Gastroesophageal sphincter (tissue), 4 donors: ENCODE measurements around the gene OR4D1. TPM values are rescaled to one million over a fixed set of nuclear protein-coding genes. Genes with fewer than 3 reads are reported as not detected.

Experiments
- ATAC-seq: fragments of 150-250 bp; one replicate; pipeline ENCODE4 v1.9.1; 2016; ENCODE audit warnings: mild to moderate bottlenecking, moderate library complexity
- H3K27ac ChIP-seq, 4 donors: fragments of 200-600 bp; sonication (generic) in 3 of 4; 1 replicate in 3 of 4; 2 replicates in 1 of 4; pipeline ENCODE4 v1.5.1; 2016 to 2019
- H3K27me3 ChIP-seq: fragments of 200-600 bp; sonication (generic); one replicate; pipeline ENCODE4 v1.5.1; 2019
- H3K36me3 ChIP-seq, 2 donors: fragments of 200-600 bp; sonication (generic); one replicate each; pipeline ENCODE4 v1.5.1; 2019; ENCODE audit warnings: control low read depth in 1 of 2
- H3K4me1 ChIP-seq, 3 donors: fragments of 200-600 bp; sonication (generic); 1 replicate in 2 of 3; 2 replicates in 1 of 3; pipeline ENCODE4 v1.5.1; 2016 to 2019; ENCODE audit warnings: control low read depth in 2 of 3
- H3K4me3 ChIP-seq, 2 donors: fragments of 200-600 bp; sonication (generic); one replicate each; pipeline ENCODE4 v1.5.1; 2019; ENCODE audit warnings: mild to moderate bottlenecking in 1 of 2, moderate library complexity in 1 of 2
- H3K9me3 ChIP-seq, 3 donors: fragments of 200-600 bp; sonication (generic); one replicate each; pipeline ENCODE4 v1.5.1; 2017 to 2019; ENCODE audit warnings: control low read depth in 2 of 3
- EP300 ChIP-seq: sonication (generic); formaldehyde crosslinking; IDR thresholded peaks from one replicate; pipeline ENCODE4 v1.6.1; 2017; ENCODE audit warnings: antibody characterized with exemption, mild to moderate bottlenecking
- POLR2A ChIP-seq, 2 donors: fragments of 450-650 bp; IDR thresholded peaks; one replicate each; pipeline ENCODE4 v1.6.1; 2017; ENCODE audit warnings: antibody characterized with exemption in 2 of 2, mild to moderate bottlenecking in 2 of 2, moderate library complexity in 1 of 2
- POLR2AphosphoS5 ChIP-seq: sonication (generic); formaldehyde crosslinking; IDR thresholded peaks from one replicate; pipeline ENCODE4 v1.6.1; 2017; ENCODE audit warnings: antibody characterized with exemption
- WGBS, 2 donors: methylation state at CpG; one replicate each; pipeline ENCODE4 v1.1.5; 2018; ENCODE audit warnings: low coverage in 1 of 2; 5-methylcytosine and 5-hydroxymethylcytosine counted together
- total RNA-seq, 4 donors: library from RNA; depleted of rRNA; stranded (reverse); fragments of >200 nt; gene quantifications; one replicate each; pipeline ENCODE4 v1.1.0, GENCODE V29; 2016
- TF ChIP-seq, protein P1 (sequence below), 4 experiments: fragments of 200-600 bp in 2 of 4; fragments of 450-650 bp in 2 of 4; sonication (generic) in 1 of 4; IDR thresholded peaks; one replicate each; pipeline ENCODE4 v1.5.1; 2017 to 2019; ENCODE audit warnings: antibody characterized with exemption in 4 of 4, mild to moderate bottlenecking in 2 of 4, moderate library complexity in 2 of 4

The OR4D1 gene
- total RNA-seq, 4 donors from 2014 or later: not detected

DNA sequence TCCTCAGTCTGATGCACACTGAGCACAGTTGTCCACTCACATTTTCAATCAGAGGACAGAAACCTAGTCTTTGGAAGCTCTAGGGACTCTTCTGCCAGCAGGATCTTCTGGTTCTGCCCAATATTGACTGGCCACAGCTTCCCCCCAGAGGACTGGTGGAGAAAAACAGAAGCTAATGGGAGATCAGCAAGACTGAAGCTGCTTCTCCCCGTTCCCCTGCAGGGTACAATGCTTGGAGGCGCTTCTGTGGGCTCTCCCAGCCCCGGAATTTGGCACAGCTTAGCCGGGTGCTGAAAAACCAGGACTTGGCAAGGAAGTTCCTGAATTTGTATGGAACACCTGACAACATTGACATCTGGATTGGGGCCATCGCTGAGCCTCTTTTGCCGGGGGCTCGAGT, 54.7 kb downstream of the OR4D1 start:
- WGBS, 2 donors: 73 to 80% methylated on average over 1 to 5 of the region's 7 CpGs

DNA sequence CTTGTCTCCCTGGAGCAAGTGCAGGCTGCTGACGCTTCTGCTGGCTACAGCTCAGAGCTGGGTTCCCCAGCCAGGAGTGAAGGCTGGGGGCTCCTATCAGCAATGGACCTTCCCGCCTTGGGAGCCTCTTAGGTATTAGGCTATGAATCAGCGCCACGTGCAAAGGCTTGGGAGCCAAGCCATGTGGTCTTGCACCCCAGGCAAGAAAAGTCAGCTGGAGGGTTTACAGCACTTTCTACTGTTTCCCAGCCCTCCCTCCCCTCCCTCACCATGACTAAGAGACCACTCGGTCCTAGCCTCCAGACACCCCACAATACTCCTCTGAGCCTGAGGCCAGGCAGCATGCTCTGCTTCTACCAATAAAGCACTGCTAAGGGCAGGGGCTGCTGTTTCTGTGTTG, 56.6 kb downstream of the OR4D1 start:
- ATAC-seq: no peak
- peaks cover 6% of the 10 kb centered on the region for H3K27me3 ChIP-seq
- no peaks in the 10 kb centered on the region for H3K4me1 ChIP-seq
- peaks cover 0 to 56% of the 10 kb centered on the region in 2 donors for H3K36me3 ChIP-seq
- H3K9me3 ChIP-seq: no peaks in the 10 kb centered on the region
- H3K4me3 ChIP-seq: no peak overlapping the region
- WGBS, 2 donors: no CpG with 5 or more reads among the region's 5 CpGs
- TF ChIP-seq, protein P1, sequence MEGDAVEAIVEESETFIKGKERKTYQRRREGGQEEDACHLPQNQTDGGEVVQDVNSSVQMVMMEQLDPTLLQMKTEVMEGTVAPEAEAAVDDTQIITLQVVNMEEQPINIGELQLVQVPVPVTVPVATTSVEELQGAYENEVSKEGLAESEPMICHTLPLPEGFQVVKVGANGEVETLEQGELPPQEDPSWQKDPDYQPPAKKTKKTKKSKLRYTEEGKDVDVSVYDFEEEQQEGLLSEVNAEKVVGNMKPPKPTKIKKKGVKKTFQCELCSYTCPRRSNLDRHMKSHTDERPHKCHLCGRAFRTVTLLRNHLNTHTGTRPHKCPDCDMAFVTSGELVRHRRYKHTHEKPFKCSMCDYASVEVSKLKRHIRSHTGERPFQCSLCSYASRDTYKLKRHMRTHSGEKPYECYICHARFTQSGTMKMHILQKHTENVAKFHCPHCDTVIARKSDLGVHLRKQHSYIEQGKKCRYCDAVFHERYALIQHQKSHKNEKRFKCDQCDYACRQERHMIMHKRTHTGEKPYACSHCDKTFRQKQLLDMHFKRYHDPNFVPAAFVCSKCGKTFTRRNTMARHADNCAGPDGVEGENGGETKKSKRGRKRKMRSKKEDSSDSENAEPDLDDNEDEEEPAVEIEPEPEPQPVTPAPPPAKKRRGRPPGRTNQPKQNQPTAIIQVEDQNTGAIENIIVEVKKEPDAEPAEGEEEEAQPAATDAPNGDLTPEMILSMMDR (IDR thresholded peaks at IDR 0.05): no peak
- no peak for TF ChIP-seq POLR2A (IDR thresholded peaks at IDR 0.05)
- no peak for TF ChIP-seq POLR2AphosphoS5
- TF ChIP-seq EP300: no peak
- H3K27ac ChIP-seq: no peak overlapping the region

More for the DNA sequence above, 54.7 kb downstream of the OR4D1 start:
- no peak overlapping the region for H3K4me3 ChIP-seq
- no peak overlapping the region for H3K27ac ChIP-seq
- no peaks in the 10 kb centered on the region for H3K4me1 ChIP-seq
- H3K36me3 ChIP-seq: peaks cover 0 to 37% of the 10 kb centered on the region in 2 donors
- TF ChIP-seq POLR2AphosphoS5: no peak
- TF ChIP-seq POLR2A (IDR thresholded peaks at IDR 0.05): no peak
- TF ChIP-seq, protein P1 (IDR thresholded peaks at IDR 0.05): no peak
- no peak for TF ChIP-seq EP300
- peaks cover 25% of the 10 kb centered on the region for H3K27me3 ChIP-seq
- no peaks in the 10 kb centered on the region for H3K9me3 ChIP-seq
- ATAC-seq: no peak

DNA sequence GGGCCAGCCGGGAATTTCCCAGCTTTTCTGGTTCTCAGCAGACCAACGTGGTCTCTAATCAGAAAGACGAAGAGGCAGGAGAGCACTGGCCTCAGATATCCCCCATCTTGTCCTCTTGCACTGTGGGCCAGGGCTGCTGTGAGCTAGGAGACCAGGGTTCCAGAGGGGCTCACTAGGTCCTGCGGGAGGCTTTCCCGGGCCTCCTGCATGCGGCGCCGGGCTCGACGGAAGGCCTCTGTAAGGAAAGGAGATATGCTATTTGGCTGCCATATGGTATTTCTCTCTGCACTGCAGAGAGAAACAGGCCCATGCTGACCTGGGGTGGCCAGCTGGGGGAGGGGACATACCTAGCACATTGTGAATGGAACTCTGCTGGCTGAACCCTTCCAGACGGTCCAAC, 57.8 kb downstream of the OR4D1 start:
- TF ChIP-seq POLR2AphosphoS5: no peak
- TF ChIP-seq, protein P1 (IDR thresholded peaks at IDR 0.05): no peak
- no peaks in the 10 kb centered on the region for H3K9me3 ChIP-seq
- ATAC-seq: no peak
- H3K27me3 ChIP-seq: no peaks in the 10 kb centered on the region
- WGBS, 2 donors: no CpG with 5 or more reads among the region's 11 CpGs
- no peaks in the 10 kb centered on the region for H3K4me1 ChIP-seq
- H3K36me3 ChIP-seq: peaks cover 0 to 67% of the 10 kb centered on the region in 2 donors
- H3K4me3 ChIP-seq: no peak overlapping the region
- no peak overlapping the region for H3K27ac ChIP-seq

DNA sequence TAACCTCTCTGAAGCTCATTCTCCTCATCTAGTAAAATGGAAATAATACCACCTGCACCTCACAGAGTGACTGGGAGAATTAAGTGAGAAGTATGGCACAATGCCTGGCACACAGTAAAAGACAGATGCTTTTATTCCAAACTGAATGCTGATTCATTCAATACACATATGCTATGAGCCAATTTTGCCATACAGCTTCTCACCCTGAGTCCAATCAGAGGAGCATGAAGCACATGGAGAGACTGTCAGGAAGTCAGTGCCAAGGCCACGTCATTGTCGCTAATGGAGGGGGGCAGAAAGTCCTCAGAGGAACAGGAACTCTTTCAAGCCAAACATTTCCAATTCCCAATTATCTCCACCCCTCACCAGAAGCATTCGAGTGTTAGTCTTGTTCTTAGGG, 59.3 kb downstream of the OR4D1 start:
- Histone ChIP-seq H3K27ac (no peak overlapping the region), H3K9me3 (no peaks in the 10 kb centered on the region), H3K27me3 (no peaks in the 10 kb centered on the region), H3K4me1 (no peaks in the 10 kb centered on the region), H3K36me3 (peaks cover 0 to 83% of the 10 kb centered on the region in 2 donors), H3K4me3 (no peak overlapping the region)
- TF ChIP-seq POLR2AphosphoS5 (no peak), POLR2A (IDR thresholded peaks at IDR 0.05) (no peak), EP300 (no peak)
- TF ChIP-seq, protein P1 (IDR thresholded peaks at IDR 0.05): no peak
- WGBS, 2 donors: no CpG with 5 or more reads among the region's 3 CpGs
- no peak for ATAC-seq

DNA sequence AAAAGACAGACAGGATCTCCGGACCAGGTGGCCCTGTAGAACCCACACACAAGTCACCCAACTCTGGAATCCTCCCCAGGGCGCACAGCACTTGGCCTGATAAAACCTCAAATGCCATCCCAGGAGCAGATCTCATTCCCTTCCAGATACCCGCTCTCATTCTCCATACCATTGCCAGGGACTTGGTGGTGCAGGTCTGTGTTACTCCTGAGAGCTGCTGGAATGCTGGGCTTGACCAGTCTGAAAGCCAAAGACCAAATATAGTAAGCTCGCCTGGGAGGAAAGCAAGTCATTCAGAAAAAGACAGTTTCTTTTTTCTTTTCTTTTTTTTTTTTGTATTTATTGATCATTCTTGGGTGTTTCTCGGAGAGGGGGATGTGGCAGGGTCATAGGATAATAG, 60.2 kb downstream of the OR4D1 start:
- Histone ChIP-seq H3K27ac (no peak overlapping the region), H3K36me3 (peaks cover 0 to 91% of the 10 kb centered on the region in 2 donors), H3K4me1 (no peaks in the 10 kb centered on the region), H3K27me3 (no peaks in the 10 kb centered on the region), H3K9me3 (no peaks in the 10 kb centered on the region), H3K4me3 (no peak overlapping the region)
- 73 to 92% methylated on average over 3 to 4 of the region's 5 CpGs for WGBS, 2 donors
- TF ChIP-seq, protein P1 (IDR thresholded peaks at IDR 0.05): no peak
- TF ChIP-seq EP300 (no peak), POLR2AphosphoS5 (no peak), POLR2A (IDR thresholded peaks at IDR 0.05) (no peak)
- no peak for ATAC-seq

Other genes with a start within 250 kb of the OR4D1 start
- 10 to 100 TPM; 35.7 to 60.3 (median 45.6) TPM for gene CUEDC1, start 193.0 kb upstream of the OR4D1 start, total RNA-seq
- gene VEZF1, start 160.1 kb upstream of the OR4D1 start, total RNA-seq: 100 to 1,000 TPM; 115 to 148 (median 132) TPM
- gene SRSF1, start 141.1 kb upstream of the OR4D1 start, total RNA-seq: 100 to 1,000 TPM; 139 to 240 (median 198) TPM
- 10 to 100 TPM; 26.1 to 38.2 (median 31.3) TPM for gene DYNLL2, start 65.0 kb upstream of the OR4D1 start, total RNA-seq
- not detected for gene OR4D2, start 18.6 kb downstream of the OR4D1 start, total RNA-seq
- not detected for gene EPX, start 44.3 kb downstream of the OR4D1 start, total RNA-seq
- 1 to 10 TPM; 6.7 to 9.3 (median 7.9) TPM for gene MKS1, start 70.9 kb downstream of the OR4D1 start, total RNA-seq
- under 1 TPM in 2 of 4 donors, not detected in 2; 0.15 to 0.77 TPM for gene LPO, start 90.2 kb downstream of the OR4D1 start, total RNA-seq
- 1 to 10 TPM in 1 of 4 donors, not detected in 3; 1.6 TPM for gene MPO, start 132.6 kb downstream of the OR4D1 start, total RNA-seq
- 10 to 100 TPM in 3 of 4 donors, 1 to 10 TPM in 1; 7.4 to 44.8 (median 23.0) TPM for gene TSPOAP1, start 180.4 kb downstream of the OR4D1 start, total RNA-seq
- 10 to 100 TPM; 40.1 to 55.4 (median 45.1) TPM for gene SUPT4H1, start 203.8 kb downstream of the OR4D1 start, total RNA-seq